Stimulated activated CD4-positive, alpha-beta T cell treated with anti-CD3 and anti-CD28 coated beads, Interleukin-12 subunit alpha, Interleukin-12 subunit beta, amount 100 ng/mL, for 48 hours (primary cell): Measurements from ENCODE around the gene BCL11A.

Experiments
- DNase-seq, 3 donors: peaks; one replicate each; pipeline ENCODE4 v3.0.0-alpha.2; 2020; ENCODE audit warnings: low read depth in 2 of 3, low spot score in 1 of 3

The BCL11A gene

DNA sequence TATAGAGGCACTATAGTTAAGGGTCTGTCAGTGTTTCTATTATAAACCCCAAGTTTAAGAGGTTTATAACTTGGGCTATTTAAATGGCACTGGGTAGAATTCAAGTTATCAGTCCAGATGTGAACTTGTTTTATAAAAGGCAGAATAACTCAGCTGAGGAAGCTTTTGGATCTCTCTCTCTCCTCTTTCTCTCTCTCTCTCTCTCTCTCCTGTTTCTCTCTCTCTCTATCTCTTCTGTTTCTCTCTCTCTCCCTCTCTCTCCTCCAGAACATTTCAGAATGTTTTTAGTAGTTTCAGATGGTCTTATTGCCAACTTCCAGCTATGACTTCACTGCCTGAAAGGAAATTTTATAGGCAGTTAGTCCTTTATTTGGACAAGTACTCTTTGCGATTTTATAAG is 6.4 kb upstream of the BCL11A start:
- no peak for DNase-seq

DNA sequence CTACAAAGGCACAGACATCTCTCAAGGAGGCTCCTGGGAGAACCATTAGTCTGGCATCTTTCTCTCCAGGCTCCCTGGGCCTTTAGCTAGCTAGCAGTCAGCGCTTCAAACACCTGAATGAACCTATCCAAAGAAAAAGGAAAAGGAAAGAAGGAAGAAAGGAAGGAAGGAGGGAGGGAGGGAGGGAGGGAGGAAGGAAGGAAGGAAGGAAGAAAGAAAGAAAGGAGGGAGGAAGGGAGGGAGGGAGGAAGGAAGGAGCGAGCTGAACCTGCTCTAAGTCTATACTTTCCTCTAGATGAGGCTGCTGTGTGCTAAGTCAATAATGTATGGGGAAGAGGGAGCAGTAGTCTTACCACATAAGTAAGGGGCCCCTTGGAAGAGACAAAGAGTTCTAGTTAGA is 5.1 kb upstream of the BCL11A start:
- no peak for DNase-seq

DNA sequence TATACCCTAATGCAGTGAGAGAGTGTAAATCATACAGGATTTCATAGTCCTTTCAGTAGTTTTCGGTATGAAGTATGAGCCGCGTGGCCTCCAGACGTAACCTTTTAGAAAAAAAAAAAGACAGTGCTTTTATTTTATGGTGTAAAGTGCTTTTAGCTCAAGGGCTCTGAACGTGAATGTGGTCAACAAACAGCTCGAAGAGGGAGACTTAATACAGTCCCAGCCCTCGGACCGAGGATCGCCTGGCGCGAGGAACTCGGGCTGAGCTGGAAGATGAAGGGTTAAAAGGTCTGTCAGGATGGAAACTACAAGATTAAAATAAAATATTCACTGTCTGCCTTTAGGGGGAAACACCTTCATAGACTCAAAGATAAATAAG is 4.0 kb upstream of the BCL11A start:
- no peak for DNase-seq

DNA sequence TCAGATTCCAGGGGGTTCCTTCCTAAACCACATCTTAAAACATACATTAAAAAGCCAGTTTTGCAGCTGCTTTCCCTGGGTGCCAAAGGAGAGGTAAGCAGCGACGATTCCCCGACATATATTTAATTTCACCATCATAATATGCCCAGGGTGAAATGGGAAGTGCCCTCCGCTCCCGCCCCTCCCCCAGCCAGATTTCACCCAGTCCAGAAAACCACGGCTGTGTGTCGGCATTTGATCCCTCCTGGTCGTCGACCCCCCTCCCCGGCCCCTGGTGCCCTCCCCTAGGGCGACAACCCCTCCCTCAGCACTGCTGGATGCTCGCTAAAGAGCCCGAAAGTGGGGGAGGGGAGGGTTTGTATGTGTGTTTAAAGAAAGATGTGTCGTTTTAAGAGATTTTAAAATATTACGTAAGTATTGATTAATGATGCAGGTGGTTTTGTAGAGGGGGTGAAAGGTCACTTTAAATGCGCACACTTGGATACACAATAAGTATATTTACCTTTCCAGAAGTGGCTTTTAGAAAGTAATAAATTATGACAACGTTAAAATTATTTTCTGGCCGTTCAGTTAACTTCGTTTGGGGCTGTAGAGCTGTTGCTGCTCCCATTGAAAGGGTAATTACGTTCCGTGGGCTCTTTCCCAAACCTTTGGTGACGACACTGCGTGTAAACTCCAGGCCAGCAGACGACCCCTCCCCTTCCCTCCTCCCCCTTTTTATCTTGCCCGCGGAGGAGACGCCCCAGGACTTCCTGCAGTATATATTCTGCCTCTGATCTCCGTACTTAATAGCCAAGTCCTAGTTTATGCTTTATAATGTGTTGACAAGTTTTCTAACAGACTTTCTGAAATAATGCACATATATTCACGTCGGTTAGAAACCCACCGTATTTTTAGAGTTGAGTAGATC is 3.4 kb upstream of the BCL11A start:
- DNase-seq, result no peak

DNA sequence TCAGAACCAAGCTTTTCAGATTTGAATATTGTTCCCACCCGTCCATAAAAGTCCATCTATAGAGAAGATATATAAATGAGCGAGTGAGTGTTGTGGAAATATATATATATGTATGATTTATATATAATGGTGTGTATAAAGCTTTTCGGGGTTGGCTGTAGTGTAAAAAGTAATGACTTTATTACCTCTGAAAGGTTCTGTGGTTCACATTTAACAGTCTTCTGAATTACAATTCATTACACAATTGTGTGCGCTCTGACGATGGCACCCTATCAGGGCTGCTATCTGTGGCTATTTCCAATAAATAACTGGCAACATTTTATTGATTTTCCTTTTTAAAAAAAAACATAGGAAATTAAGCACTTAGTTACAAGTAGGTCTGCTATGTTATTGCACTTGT is 2.7 kb upstream of the BCL11A start:
- no peak for DNase-seq

DNA sequence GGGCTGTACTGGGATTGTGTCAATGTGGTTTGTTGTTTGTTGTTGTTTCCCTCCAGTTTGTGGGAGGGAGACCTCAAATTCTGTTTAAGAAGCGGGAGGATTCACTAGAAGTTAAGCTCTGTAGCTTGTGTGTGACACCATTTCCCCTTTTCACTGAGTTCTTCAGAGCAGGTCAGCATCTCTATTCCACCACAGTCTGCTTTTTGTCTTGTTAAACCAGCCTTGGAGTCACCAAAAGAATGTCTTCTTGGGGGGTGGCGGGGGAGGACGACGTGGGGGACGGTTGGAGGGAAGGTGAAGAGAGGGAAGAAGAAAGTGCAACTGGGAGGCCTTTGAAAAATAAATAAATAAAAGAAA is 2.3 kb upstream of the BCL11A start:
- no peak for DNase-seq

DNA sequence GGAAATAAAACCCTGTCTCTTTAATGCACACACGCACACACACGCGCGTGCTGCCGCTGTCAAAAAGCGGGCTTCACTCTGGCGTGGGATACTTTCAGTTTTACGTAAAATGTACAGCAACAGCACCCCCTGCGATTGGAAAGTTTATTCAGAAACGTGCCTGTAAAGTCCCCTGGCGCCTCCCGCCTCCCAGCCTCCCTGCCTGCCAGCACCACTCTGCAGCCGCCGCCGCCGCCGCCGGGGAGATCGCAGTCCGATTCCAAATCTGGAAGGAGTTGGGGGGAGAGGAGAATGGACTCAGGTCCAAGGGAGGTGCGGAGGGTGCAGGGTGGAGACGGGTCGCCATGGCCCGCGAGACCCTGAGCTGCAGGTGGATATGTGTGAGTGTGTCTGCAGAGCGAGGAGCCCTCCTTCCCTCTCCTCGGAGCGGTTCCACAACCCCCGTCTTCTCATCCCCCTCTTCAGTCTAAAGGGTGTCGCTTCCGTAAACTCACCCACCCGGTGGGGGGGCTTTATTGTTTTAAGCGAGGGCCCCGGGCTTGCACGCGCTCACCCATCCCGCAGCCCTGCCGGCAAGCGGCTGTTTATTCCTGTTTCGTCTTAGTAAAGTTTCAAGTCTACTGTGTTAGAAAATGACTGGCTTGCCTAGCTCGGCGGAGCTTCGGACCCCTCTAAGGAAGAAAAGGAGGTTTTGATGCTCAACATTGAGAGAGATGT is 1.8 kb upstream of the BCL11A start:
- peak in 2 of 3 donors; percentile 39 for DNase-seq

DNA sequence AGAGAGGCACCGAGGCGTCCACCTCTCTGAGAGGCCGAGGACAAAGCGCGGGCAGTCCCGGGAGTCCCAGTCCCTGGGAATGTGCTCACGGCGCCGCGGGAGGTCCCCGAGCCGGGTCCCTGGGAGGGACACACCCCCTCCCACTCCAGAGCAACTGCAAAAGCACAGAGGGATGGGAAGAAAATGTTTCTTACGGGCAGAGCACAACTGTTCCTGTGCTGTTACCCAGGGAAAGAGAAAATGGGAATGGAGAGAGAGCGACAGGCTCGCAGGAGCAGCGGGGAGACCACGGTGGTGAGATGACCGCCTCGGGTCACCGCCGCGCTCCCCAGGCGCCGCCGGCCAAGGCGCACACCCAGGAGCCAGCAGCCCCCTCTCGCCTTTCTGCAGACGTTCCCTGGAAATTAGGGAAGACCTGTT is 1.2 kb upstream of the BCL11A start:
- no peak for DNase-seq

DNA sequence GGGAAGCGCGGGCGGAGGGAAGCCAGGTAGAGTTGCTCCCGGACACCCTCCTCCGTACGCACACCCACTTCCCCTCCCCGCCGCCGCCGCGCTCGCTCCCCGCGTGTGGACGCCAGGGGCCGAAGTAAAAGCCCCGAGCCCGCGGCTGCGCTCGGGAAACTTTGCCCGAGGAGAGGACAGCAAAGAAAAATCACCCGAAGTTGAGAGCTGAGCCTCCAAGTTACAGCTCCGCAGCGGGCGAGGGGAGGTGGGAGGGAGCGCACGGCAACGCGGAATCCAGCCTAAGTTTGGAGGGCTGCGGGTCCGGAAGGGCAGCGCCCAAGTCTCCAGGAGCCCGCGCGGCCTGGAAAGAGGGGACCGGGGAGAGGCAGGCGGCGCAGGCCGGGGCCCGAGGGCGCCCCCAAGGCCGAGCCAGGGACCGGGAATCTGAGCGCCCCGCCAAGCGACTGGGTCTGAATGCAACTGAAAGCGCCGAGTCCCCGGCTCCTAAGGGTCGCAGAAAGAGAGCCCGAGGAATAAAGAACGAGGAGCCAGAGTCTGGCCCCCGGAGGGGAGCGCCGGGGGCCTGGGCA is 706 bp upstream of the BCL11A start:
- no peak for DNase-seq

DNA sequence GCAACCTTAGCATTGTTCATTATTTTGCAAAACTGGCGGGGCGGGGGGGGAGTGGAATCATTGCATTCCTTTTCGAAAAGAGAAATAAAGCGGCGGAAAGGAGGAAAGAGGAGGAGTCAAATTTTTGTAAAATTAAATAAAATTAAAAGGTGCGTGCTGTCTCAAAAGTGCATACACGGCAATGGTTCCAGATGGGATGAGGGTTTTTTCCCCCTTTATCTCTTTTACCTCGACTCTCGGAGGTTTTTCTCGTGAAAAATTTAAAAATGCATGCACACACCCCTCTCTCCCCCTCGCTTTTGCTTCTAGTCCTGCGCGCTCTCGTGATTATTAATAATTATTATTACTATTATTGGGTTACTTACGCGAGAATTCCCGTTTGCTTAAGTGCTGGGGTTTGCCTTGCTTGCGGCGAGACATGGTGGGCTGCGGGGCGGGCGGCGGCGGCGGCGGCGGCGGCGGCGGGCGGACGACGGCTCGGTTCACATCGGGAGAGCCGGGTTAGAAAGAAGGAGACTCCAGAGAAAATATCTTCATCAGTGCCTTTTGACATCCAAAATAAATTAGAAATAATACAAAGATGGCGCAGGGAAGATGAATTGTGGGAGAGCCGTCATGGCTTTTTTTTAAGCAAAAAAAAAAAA is 481 bp downstream of the BCL11A start:
- DNase-seq, result no peak

DNA sequence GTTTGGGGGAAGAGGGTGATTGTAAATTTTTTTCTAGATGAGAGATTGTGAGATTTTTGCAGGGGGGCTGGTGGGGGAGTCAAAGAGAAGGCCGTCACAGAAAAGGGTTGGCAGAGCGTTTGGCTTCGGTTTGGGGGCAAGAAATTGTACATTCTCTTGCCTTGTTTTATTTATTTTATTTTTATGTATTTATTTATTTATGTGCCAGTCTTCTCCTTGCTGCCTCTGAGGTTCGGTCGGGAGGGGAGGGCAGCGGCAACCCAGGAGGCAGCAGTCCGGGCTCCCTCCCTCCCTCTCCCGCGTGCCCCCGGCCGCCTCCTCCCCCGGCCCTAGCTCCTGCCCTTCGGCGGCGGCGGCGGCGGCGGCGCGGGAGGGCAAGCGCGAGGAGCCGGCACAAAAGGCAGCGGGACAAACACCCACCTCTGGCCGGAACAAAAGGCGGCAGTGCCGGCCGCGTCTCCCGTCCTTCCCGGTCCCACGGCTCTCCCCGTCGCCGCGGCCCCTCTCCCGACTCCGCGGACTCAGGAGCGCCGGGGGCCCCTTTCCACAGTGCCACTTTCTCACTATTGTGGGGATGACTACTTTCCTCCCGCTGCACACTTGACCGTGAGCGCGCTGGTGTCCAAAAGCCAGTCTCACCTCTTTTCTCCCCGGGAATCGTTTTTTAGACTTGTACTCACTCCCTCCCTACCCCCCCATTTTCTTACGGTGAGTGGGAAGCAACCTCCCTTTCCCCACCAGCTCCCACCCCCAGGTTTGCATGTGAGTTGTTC is 1.2 kb downstream of the BCL11A start:
- DNase-seq, result no peak

DNA sequence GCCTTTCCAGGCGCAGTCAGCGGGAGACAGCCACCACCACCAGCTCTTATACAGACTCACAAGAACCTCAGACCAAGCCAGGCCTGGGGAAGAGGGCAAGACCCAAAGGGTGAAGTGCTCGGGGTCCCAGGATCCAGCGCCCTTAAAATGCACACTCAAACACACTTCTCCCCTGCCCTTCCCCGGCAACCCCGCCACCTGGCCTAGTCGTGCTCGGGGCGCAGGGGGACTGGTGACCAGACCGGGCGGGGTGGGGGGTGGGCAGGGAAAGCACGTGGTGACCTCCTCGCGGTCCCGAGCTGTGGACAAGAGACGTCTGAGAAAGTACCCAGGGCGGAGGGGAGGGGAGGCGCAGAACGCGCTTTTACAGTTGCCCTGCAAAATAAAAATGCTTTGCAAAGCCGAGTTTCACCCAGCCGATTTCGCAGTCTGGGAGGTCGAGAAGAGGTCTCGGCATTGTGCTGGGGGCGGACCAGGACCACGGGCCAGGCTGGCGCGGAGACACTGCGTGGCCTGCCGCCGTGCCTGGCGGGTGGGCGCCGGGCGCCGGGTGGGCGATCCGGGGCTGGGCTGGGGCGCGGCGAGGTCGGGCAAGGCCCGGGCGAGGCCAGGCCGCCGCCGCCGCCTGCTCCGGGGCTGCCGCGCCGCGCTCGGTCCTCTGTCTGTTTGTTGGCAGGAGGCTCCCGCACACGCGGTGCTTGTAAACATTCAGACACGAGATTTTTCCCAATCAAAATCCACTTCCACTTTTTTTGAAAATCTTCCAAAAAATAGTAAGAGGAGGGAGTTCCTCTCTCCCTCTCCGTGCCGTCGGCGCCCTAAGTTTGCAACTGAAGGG is 2.0 kb downstream of the BCL11A start:
- DNase-seq, result no peak

DNA sequence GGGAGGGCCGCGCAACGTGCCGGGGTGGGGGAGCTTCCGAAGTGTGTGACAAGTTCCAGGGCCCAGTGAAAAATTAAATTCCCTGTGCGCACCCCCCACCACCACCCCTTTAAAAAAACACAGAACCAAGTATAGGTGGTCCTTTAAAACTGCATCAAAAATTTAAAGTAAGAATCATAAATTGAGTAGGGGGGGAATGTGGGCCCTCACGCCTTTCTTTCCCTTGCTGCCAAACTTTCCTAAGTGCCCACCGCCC is 2.5 kb downstream of the BCL11A start:
- no peak for DNase-seq

DNA sequence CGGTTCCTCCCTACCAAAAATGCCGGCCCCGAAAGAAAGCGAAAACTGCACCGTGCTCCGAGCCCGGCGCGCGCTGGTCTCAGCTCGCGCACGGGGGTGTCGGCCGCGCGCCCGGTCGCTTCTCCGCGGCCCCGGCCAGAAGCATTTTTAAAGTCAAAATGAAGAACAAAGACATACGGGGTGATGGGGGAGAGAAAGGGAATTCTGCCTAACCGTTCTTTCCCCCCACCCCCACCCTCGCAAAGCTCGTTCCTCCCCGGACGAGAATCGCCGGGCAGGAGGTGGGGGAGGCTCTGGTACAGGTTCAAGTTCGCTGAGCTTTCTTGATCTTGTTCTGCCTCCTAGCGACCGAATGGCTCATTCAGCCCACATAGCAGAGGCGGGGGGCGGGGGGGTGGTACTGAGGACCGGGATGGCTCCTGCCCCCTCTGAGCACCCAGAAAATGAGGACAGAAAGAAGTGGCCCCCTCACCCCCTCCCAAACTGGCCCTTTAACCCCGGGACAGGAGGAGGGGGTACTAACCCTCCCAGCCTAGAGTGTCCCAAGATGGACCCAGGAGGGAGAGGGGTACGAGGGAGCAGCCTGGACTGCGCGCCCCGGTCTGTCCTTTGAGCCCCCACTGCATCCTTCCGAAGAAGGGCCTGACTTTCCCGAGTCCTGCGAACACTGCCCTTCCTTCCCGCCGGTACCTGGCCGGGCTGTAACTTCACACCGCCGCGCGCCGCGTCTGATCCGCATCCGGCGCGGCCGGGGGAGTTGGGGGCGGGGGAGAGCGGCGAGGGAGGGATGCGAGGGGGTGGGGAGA is 3.1 kb downstream of the BCL11A start:
- DNase-seq, result peak in 1 of 3 donors; percentile 32

DNA sequence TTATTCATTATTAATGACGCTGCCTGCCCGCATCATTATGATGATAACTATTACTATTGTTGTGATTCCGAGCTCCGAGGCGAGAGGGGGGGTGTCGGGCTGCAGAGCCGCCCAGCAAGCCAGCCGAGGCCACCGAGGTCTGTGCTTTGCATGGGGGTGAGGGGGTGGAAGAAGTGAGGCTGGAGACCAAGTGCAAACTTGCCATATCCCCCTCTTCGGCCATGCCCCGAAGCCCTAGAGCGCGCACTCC is 3.6 kb downstream of the BCL11A start:
- no peak for DNase-seq

DNA sequence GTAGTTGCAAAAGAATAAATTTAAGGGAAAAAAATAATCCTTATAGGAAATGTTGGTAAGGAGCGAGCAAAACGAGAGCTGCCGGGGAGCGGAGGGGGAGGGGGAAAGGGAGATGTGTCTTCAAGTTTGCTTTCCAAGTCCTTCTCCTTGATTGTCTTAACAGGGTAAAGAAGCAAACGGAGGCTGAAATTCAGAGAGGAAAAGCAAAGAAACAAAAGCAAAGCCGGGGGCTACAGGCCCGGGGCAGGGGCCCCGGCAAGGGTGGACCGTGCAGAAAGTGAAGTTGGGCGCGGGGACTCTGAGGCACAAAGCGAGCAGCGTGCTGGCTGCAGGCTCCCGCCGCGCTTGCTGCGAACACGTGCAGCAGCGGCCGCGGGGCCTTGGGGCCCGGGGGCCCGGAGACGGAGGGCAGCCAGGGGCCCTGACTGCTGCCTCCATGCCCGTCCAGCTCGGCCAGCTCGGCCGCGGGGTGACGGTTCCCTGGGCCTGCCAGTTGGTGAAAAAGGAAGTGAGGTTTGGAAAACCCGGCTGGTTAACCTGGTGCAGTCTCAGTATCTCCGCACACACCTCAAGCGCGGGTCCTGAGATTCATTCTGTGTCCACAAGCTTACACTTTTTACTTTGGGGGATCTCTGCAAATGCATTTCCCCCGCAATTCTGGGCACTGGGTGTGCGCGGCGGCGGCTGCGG is 4.1 kb downstream of the BCL11A start:
- no peak for DNase-seq

DNA sequence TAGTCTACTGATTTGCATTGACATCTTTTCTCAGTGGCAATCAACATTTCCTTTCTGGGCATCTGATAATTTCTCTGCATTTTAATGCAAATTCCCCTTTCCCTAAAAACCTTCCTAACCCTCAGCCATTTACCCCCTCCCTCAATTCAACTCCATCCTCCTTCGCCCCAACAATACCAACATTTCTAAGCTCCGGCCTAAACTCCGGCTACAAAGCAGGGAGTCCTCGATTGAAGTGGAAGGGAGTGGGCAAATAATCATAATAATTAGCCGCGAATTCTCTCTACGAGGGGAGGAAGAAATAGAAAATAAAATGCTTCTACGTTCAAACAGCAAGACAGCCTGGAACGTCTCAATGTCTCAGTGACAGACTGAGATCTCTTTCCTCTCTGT is 4.6 kb downstream of the BCL11A start:
- no peak for DNase-seq

DNA sequence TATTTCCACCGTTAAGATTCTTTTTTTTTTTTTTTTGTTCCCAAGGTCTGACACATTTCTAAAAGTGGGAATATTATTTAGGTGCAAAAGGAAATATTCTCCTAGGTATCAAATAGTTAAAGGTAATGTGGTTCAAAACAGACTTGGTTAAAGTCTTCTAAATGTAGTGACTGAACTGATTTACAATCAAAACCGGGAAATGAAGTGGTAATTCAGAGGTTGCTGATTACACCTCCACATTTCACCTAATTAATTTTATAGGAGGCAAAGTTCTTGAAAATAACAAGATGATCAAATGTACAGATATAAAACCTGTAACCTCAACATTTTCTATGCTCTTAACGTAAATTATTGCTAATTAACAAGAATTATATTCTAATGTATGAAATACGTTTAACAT is 5.1 kb downstream of the BCL11A start:
- DNase-seq, result no peak

DNA sequence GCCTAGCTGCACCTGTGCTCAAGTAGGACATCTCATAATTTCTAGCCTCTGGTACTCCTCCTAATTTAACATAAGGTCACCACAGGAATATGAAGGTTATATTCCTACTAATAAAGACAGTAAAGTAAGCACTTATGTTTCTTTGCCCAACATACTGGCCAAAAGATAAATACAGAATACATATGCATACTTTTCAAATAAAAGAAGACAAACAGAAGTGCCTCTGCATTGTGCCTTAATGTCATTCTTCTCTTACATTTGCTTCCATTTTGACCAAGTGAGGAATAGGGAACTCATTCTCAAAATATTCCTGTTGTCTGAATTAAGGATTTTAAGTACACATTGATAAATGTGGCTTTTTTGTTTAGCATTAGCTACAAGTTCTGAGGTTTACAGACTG is 5.6 kb downstream of the BCL11A start:
- DNase-seq, result no peak
